HEK293 (cell line): ENCODE measurements around the gene MMD.
"Not testable (repeated sequence)": the region's sequence is repeated elsewhere in the genome, so short reads cannot be mapped to it uniquely, and the experiment has no call there.

Source experiments
- CTCF ChIA-PET: fragments of 350-600 bp; formaldehyde crosslinking; extraction: SDS; loops from one replicate; lab custom pipeline; 2021; ENCODE audit warnings: antibody characterized with exemption; lab: Yijun Ruan, JAX
- POLR2A ChIA-PET: fragments of 300-600 bp; formaldehyde crosslinking; extraction: SDS; loops from one replicate; lab custom pipeline; 2020; ENCODE audit warnings: antibody characterized with exemption, inconsistent platforms; lab: Yijun Ruan, JAX
- H3K27ac ChIP-seq: fragments of 200-500 bp; sonication (Bioruptor generic); 2 replicates; pipeline ENCODE4 v1.5.1; 2014; ENCODE audit warnings: low read depth, low read length, control low read depth, inconsistent platforms; ENCODE audit errors: extremely low read depth
- H3K36me3 ChIP-seq, 2 experiments: fragments of 200-500 bp in 1 of 2; sonication (Bioruptor generic) in 1 of 2; 1 replicate in 1 of 2; 2 replicates in 1 of 2; pipeline ENCODE4 v1.5.1; 2014 to 2017; ENCODE audit warnings: inconsistent platforms in 2 of 2, low read length in 2 of 2; ENCODE audit not compliant: control insufficient read depth in 2 of 2, insufficient read depth in 1 of 2
- H3K4me1 ChIP-seq: fragments of 200-500 bp; sonication (Bioruptor generic); 2 replicates; pipeline ENCODE4 v1.5.1; 2014; ENCODE audit warnings: mild to moderate bottlenecking, low read length, inconsistent platforms; ENCODE audit not compliant: control insufficient read depth, insufficient read depth
- H3K4me3 ChIP-seq: 2 replicates; pipeline ENCODE4 v1.5.1; 2011; ENCODE audit warnings: low read depth, mild to moderate bottlenecking, control low read depth, low read length, moderate library complexity
- H3K9me3 ChIP-seq: fragments of 200-500 bp; sonication (Bioruptor generic); 2 replicates; pipeline ENCODE4 v1.5.1; 2014; ENCODE audit warnings: low read depth, low read length, inconsistent platforms; ENCODE audit not compliant: control insufficient read depth, insufficient read depth
- GLI2 ChIP-seq: fragments of 450-650 bp; formaldehyde crosslinking; IDR thresholded peaks from 2 replicates; pipeline ENCODE4; 2017; ENCODE audit warnings: missing biosample characterization, missing genetic modification characterization, low read depth, borderline replicate concordance
- GLI4 ChIP-seq: fragments of 450-650 bp; formaldehyde crosslinking; IDR thresholded peaks from 2 replicates; pipeline ENCODE4 v1.5.1; 2016; ENCODE audit warnings: missing biosample characterization, missing genetic modification characterization
- HOXA7 ChIP-seq: sonication (generic); formaldehyde crosslinking; IDR thresholded peaks from 2 replicates; pipeline ENCODE4 v1.8.1; 2022; ENCODE audit warnings: missing genetic modification reagents, borderline replicate concordance
- SCRT1 ChIP-seq: fragments of 450-650 bp; formaldehyde crosslinking; IDR thresholded peaks from 2 replicates; pipeline ENCODE4 v1.5.1; 2016; ENCODE audit warnings: missing biosample characterization, missing genetic modification characterization, borderline replicate concordance
- SETDB1 ChIP-seq: IDR thresholded peaks from one replicate; pipeline ENCODE4 v1.6.1; 2017; ENCODE audit warnings: mild to moderate bottlenecking, low read length, moderate library complexity, mixed read lengths; ENCODE audit not compliant: insufficient read length
- SP2 ChIP-seq: fragments of 450-650 bp; formaldehyde crosslinking; IDR thresholded peaks from 2 replicates; pipeline ENCODE4 v1.5.1; 2016; ENCODE audit warnings: missing biosample characterization, missing genetic modification characterization
- TSHZ1 ChIP-seq: fragments of 450-650 bp; formaldehyde crosslinking; IDR thresholded peaks from 2 replicates; pipeline ENCODE4 v1.5.1; 2016; ENCODE audit warnings: missing biosample characterization, missing genetic modification characterization, borderline replicate concordance
- ZNF18 ChIP-seq: fragments of 450-650 bp; formaldehyde crosslinking; IDR thresholded peaks from 2 replicates; pipeline ENCODE4 v1.5.1; 2016; ENCODE audit warnings: missing biosample characterization, missing genetic modification characterization
- ZNF214 ChIP-seq: fragments of 450-650 bp; formaldehyde crosslinking; IDR thresholded peaks from 2 replicates; pipeline ENCODE4 v1.5.1; 2017; ENCODE audit warnings: missing biosample characterization, mild to moderate bottlenecking, missing genetic modification characterization, borderline replicate concordance
- ZNF221 ChIP-seq: fragments of 450-650 bp; formaldehyde crosslinking; IDR thresholded peaks from 2 replicates; pipeline ENCODE4 v1.5.1; 2017; ENCODE audit warnings: missing biosample characterization, missing genetic modification characterization, borderline replicate concordance
- ZNF324 ChIP-seq: fragments of 450-650 bp; formaldehyde crosslinking; IDR thresholded peaks from 2 replicates; pipeline ENCODE4 v1.5.1; 2016; ENCODE audit warnings: missing biosample characterization, missing genetic modification characterization
- ZNF416 ChIP-seq: fragments of 450-650 bp; formaldehyde crosslinking; IDR thresholded peaks from 2 replicates; pipeline ENCODE4 v1.5.1; 2016; ENCODE audit warnings: missing biosample characterization, missing genetic modification characterization
- ZNF488 ChIP-seq: fragments of 450-650 bp; formaldehyde crosslinking; IDR thresholded peaks from 2 replicates; pipeline ENCODE4 v1.5.1; 2016; ENCODE audit warnings: missing biosample characterization, missing genetic modification characterization
- ZNF610 ChIP-seq: fragments of 450-650 bp; formaldehyde crosslinking; IDR thresholded peaks from 2 replicates; pipeline ENCODE4 v1.5.1; 2016; ENCODE audit warnings: missing biosample characterization, missing genetic modification characterization, borderline replicate concordance
- ZNF624 ChIP-seq: fragments of 450-650 bp; formaldehyde crosslinking; IDR thresholded peaks from 2 replicates; pipeline ENCODE4 v1.5.1; 2017; ENCODE audit warnings: missing biosample characterization, missing genetic modification characterization
- ZNF658 ChIP-seq: fragments of 450-650 bp; formaldehyde crosslinking; IDR thresholded peaks from 2 replicates; pipeline ENCODE4; 2016; ENCODE audit warnings: missing biosample characterization, missing genetic modification characterization
- ZNF777 ChIP-seq: fragments of 450-650 bp; formaldehyde crosslinking; IDR thresholded peaks from 2 replicates; pipeline ENCODE4 v1.5.1; 2017; ENCODE audit warnings: missing biosample characterization, missing genetic modification characterization, borderline replicate concordance
- ZSCAN4 ChIP-seq: fragments of 450-650 bp; formaldehyde crosslinking; IDR thresholded peaks from 2 replicates; pipeline ENCODE4 v1.5.1; 2017; ENCODE audit warnings: missing biosample characterization, missing genetic modification characterization
- TF ChIP-seq, protein P1 (sequence below): fragments of 450-650 bp; formaldehyde crosslinking; IDR thresholded peaks from 2 replicates; pipeline ENCODE4 v1.5.1; 2016; ENCODE audit warnings: missing biosample characterization, missing genetic modification characterization
- TF ChIP-seq, protein P2 (sequence below): fragments of 450-650 bp; formaldehyde crosslinking; IDR thresholded peaks from 2 replicates; pipeline ENCODE4 v1.5.1; 2016; ENCODE audit warnings: missing biosample characterization, missing genetic modification characterization

The MMD gene

DNA sequence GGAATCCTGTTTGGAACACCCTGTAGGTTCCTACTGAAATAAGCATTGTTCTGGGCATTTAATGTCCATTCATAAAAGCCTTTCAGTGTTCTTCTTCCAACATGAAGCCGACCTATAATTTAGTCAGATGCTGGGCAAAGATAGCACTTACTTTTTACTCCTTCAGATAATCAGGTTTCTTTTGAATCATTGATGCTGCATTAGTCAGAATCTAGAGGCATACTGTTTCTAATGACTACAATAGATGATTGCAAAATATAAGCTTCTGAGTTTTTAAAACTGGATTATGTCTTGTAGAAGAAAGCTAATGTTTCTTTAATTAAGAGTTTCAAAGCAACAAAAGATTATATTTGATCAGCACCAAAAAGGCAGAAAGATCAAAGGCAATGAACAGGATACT is 16.0 kb downstream of the MMD start:
- Histone ChIP-seq H3K27ac (no peak overlapping the region), H3K36me3 (peaks cover 65 to 77% of the 10 kb centered on the region in 2 experiments), H3K4me3 (no peak overlapping the region), H3K4me1 (no peaks in the 10 kb centered on the region)
- POLR2A ChIA-PET, result no interaction called here
- TF ChIP-seq SCRT1 (tag by site-specific recombination) (no peak), GLI4 (no peak), ZNF416 (tag by site-specific recombination) (no peak), ZNF488 (tag by site-specific recombination) (no peak), ZNF18 (tag by site-specific recombination) (no peak), ZNF777 (tag by site-specific recombination) (no peak), SP2 (tag by site-specific recombination) (no peak), ZNF610 (tag by site-specific recombination) (no peak), HOXA7 (CRISPR knock-in tag) (no peak), ZSCAN4 (tag by site-specific recombination) (no peak), ZNF624 (tag by site-specific recombination) (no peak), TSHZ1 (tag by site-specific recombination) (no peak), SETDB1 (no peak), GLI2 (tag by site-specific recombination) (no peak), ZNF221 (tag by site-specific recombination) (no peak), ZNF214 (tag by site-specific recombination) (no peak), ZNF658 (tag by site-specific recombination) (no peak), ZNF324 (tag by site-specific recombination) (no peak)
- TF ChIP-seq, protein P1, sequence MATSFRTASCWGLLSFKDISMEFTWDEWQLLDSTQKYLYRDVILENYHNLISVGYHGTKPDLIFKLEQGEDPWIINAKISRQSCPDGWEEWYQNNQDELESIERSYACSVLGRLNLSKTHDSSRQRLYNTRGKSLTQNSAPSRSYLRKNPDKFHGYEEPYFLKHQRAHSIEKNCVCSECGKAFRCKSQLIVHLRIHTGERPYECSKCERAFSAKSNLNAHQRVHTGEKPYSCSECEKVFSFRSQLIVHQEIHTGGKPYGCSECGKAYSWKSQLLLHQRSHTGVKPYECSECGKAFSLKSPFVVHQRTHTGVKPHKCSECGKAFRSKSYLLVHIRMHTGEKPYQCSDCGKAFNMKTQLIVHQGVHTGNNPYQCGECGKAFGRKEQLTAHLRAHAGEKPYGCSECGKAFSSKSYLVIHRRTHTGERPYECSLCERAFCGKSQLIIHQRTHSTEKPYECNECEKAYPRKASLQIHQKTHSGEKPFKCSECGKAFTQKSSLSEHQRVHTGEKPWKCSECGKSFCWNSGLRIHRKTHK (tag by site-specific recombination), result no peak
- TF ChIP-seq, protein P2, sequence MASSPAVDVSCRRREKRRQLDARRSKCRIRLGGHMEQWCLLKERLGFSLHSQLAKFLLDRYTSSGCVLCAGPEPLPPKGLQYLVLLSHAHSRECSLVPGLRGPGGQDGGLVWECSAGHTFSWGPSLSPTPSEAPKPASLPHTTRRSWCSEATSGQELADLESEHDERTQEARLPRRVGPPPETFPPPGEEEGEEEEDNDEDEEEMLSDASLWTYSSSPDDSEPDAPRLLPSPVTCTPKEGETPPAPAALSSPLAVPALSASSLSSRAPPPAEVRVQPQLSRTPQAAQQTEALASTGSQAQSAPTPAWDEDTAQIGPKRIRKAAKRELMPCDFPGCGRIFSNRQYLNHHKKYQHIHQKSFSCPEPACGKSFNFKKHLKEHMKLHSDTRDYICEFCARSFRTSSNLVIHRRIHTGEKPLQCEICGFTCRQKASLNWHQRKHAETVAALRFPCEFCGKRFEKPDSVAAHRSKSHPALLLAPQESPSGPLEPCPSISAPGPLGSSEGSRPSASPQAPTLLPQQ (tag by site-specific recombination), result no peak
- TF ChIP-seq, all 188 proteins: peak for 0
- H3K9me3 ChIP-seq, result no peaks in the 10 kb centered on the region
- CTCF ChIA-PET, result interaction anchor here (0.6 to 2.9 kb wide), 5 partner anchors 41 to 389 kb away, joined by 3 to 10 read pairs (median 3); no protein-coding TSS in a partner anchor

GRCh38 chr17:55404197-55404596 is 17.4 kb downstream of the MMD start:
- H3K36me3 ChIP-seq, result peaks cover 60 to 77% of the 10 kb centered on the region in 2 experiments
- H3K4me1 ChIP-seq, H3K4me3 ChIP-seq, H3K9me3 ChIP-seq, H3K27ac ChIP-seq, POLR2A ChIA-PET: not testable (repeated sequence)
- CTCF ChIA-PET, result interaction anchor here (1.2 kb wide), 1 partner anchor 15 kb away, joined by 3 read pairs; no protein-coding TSS in a partner anchor
